Activated CD8-positive, alpha-beta T cell treated with anti-CD3 and anti-CD28 coated beads for 36 hours (primary cell): ENCODE data around the gene VMAC. TPM values are rescaled to one million over a fixed set of nuclear protein-coding genes. Genes with fewer than 3 reads are reported as not detected.

Source experiments
- ATAC-seq: fragments of 200-7000 bp; cut with Tn5 transposase; one replicate; pipeline ENCODE4 v1.10.0; 2021; ENCODE audit warnings: mild to moderate bottlenecking, moderate library complexity
- CTCF ChIA-PET: fragments of 350-600 bp; sonication (Branson Sonifier 250); formaldehyde crosslinking; loops from one replicate; lab custom pipeline; 2021; ENCODE audit warnings: antibody characterized with exemption; lab: Charles Lee
- POLR2A ChIA-PET: fragments of 350-600 bp; sonication (Branson Sonifier 250); formaldehyde crosslinking; loops from one replicate; lab custom pipeline; 2021; ENCODE audit warnings: antibody characterized with exemption; lab: Charles Lee
- DNase-seq: peaks from one replicate; pipeline ENCODE4 v3.0.0-alpha.2; 2020
- H3K27ac Mint-ChIP-seq: one replicate; pipeline ENCODE4 v1.8.0; 2021; ENCODE audit warnings: mild to moderate bottlenecking, mixed read lengths
- H3K27me3 Mint-ChIP-seq: one replicate; pipeline ENCODE4 v1.8.0; 2021; ENCODE audit warnings: mixed read lengths
- H3K36me3 Mint-ChIP-seq: one replicate; pipeline ENCODE4 v1.8.0; 2021; ENCODE audit warnings: low read depth, mixed read lengths
- H3K4me1 Mint-ChIP-seq: one replicate; pipeline ENCODE4 v1.8.0; 2021; ENCODE audit warnings: low read depth, mixed read lengths
- H3K4me3 Mint-ChIP-seq: one replicate; pipeline ENCODE4 v1.8.0; 2021; ENCODE audit warnings: mild to moderate bottlenecking, moderate library complexity, mixed read lengths
- H3K9me3 Mint-ChIP-seq: one replicate; pipeline ENCODE4 v1.8.0; 2021; ENCODE audit warnings: mixed read lengths
- intact Hi-C: fragments of 100-400 bp; cut with micrococcal nuclease; formaldehyde crosslinking; loops from one replicate; pipeline ENCODE4 v1.10.0; 2022
- total RNA-seq, 2 experiments: library from RNA; stranded (reverse); gene quantifications; one replicate each; pipeline ENCODE4 v1.2.3, GENCODE V29; 2021
- TF ChIP-seq, protein P1 (sequence below): fragments of 200-600 bp; IDR thresholded peaks from one replicate; pipeline ENCODE4 v1.8.0; 2022; ENCODE audit warnings: antibody characterized with exemption, mild to moderate bottlenecking

The VMAC gene
- total RNA-seq, 2 experiments from 2014 or later, result 1.2 to 2.5 TPM

DNA sequence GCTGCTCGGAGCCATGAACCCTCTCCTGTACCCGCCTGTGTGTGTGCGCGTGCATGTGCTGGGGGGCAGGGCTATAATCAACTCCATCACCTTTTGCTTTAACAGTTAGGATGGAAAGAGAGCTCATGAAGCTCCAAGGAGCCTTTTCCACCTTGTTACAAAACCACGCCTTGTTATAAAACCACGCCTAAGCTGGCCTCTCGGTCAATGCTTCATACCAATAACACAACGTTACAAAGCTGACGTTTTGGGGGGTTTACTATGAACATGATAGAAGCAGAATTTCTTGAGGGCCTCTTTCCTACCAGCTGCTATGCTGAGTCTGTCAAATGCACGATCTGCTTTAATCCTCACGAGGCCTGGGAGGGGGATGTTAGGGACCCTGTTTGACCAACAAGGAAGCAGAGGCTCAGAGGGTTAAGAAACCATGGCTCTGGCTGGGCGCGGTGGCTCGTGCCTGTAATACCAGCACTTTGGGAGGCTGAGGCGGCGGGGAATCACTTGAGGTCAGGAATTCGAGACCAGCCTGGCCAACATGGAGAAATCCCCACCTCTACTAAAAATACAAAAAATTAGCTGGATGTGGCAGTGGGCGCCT is 21.3 kb downstream of the VMAC start:
- POLR2A ChIA-PET, result no interaction called here
- DNase-seq (no peak), ATAC-seq (no peak)
- TF ChIP-seq, protein P1, sequence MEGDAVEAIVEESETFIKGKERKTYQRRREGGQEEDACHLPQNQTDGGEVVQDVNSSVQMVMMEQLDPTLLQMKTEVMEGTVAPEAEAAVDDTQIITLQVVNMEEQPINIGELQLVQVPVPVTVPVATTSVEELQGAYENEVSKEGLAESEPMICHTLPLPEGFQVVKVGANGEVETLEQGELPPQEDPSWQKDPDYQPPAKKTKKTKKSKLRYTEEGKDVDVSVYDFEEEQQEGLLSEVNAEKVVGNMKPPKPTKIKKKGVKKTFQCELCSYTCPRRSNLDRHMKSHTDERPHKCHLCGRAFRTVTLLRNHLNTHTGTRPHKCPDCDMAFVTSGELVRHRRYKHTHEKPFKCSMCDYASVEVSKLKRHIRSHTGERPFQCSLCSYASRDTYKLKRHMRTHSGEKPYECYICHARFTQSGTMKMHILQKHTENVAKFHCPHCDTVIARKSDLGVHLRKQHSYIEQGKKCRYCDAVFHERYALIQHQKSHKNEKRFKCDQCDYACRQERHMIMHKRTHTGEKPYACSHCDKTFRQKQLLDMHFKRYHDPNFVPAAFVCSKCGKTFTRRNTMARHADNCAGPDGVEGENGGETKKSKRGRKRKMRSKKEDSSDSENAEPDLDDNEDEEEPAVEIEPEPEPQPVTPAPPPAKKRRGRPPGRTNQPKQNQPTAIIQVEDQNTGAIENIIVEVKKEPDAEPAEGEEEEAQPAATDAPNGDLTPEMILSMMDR, result no peak
- Mint-ChIP-seq H3K27ac (no peak overlapping the region), H3K9me3 (no peaks in the 10 kb centered on the region), H3K4me3 (no peak overlapping the region), H3K36me3 (peaks cover 31% of the 10 kb centered on the region), H3K4me1 (no peaks in the 10 kb centered on the region), H3K27me3 (no peaks in the 10 kb centered on the region)
- intact Hi-C loops, result no loop called here
- CTCF ChIA-PET, result interaction anchor here (0.8 kb wide), 1 partner anchor 42 kb away, joined by 3 read pairs; no protein-coding TSS in a partner anchor

DNA sequence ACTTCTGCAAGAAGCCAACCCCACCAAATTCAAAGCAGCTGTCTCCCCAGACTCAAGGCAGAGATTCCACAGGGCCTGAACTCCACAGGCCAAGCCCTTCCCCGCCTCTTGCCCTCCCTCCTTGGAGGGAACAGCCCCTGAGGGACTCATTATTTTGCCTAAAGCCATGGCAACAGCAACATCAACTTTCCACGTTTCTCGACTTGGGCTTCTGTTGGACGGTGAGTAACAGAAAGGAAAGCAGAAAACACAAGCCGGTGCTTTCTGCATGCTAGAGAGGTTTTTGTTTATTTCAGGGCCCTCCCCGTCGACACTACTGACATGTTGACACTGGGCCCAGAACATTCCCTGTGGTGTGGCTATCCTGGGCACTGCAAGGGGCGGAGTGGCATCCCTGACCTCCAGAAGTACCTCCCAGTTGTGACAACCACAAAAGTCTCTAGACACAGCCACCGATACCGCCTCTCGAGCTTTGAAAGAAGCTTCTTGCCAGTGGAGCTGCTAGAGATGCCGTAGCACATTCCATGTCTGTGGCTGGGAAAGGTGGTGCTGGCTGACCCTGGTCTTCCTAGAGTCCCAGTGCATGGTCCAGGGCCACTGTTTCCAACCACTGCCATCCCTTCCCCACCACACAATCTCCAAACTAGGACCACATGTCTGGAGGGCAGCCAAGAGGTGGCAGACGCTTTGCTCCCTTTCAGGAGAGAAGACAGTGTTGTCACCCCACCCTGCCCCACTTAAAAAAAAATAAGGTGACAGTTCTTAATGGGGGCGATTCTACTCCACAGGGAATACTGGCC is 22.2 kb downstream of the VMAC start:
- no peaks in the 10 kb centered on the region for H3K27me3 Mint-ChIP-seq

DNA sequence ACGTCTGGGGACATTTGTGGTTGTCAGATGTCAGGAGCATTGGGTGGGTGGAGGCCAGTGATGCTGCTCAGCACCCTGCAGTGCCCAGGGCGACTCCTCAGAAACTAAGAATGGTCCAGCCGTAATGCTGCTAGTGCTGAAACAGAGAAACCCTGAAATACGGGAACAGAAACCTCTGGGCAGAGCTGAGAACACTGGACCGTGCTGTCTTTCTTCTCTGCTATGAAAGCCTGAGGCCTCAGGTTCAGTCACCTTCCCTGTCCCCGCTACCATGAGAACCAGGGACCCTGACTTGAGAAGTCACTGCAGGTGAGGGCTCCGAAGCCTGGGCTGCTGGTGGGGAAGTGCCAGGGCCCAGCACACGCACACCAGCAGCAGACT is 22.8 kb downstream of the VMAC start:
- TF ChIP-seq, protein P1, result no peak
- no peak for DNase-seq
- H3K9me3 Mint-ChIP-seq, result no peaks in the 10 kb centered on the region
- POLR2A ChIA-PET, result no interaction called here
- H3K27me3 Mint-ChIP-seq, result no peaks in the 10 kb centered on the region
- H3K27ac Mint-ChIP-seq, result no peak overlapping the region
- intact Hi-C loops, result no loop called here
- ATAC-seq, result no peak
- H3K4me1 Mint-ChIP-seq, result no peaks in the 10 kb centered on the region
- H3K4me3 Mint-ChIP-seq, result no peak overlapping the region
- CTCF ChIA-PET, result no interaction called here
- peaks cover 28% of the 10 kb centered on the region for H3K36me3 Mint-ChIP-seq

More for the DNA sequence above, 22.2 kb downstream of the VMAC start:
- H3K36me3 Mint-ChIP-seq, result peaks cover 31% of the 10 kb centered on the region
- H3K4me1 Mint-ChIP-seq, result no peaks in the 10 kb centered on the region
- CTCF ChIA-PET, result no interaction called here
- no peak for ATAC-seq
- H3K27ac Mint-ChIP-seq, result no peak overlapping the region
- no peak overlapping the region for H3K4me3 Mint-ChIP-seq
- DNase-seq, result no peak
- POLR2A ChIA-PET, result no interaction called here
- no peaks in the 10 kb centered on the region for H3K9me3 Mint-ChIP-seq
- TF ChIP-seq, protein P1, result no peak
- intact Hi-C loops, result no loop called here

DNA sequence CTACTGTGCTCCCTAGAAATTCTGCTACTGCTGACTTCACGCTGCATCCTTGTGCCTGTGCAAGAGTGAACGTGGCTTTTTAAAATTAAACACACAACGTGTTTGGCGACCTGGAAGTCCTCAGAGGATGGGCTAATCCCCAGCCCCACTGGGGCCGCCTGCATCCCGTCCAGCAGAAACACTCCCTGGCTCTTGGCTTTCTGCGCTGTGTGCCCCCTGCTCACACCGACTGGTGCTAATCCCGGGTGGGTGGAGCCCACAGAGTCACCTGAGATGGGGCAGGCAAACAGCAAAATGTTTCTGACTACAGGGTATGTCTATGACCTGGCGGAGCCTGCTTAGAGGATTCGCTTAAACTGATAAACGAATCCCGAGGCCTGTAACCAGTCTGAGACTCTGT is 24.5 kb downstream of the VMAC start:
- ChIA-PET CTCF (interaction anchor here (1.2 kb wide), 1 partner anchor 125 kb away, joined by 3 read pairs; the partner anchor contains the start of gene NRTN), POLR2A (no interaction called here)
- DNase-seq (no peak), ATAC-seq (no peak)
- Mint-ChIP-seq H3K4me1 (no peaks in the 10 kb centered on the region), H3K9me3 (no peaks in the 10 kb centered on the region), H3K4me3 (no peak overlapping the region), H3K27ac (no peak overlapping the region), H3K36me3 (peaks cover 22% of the 10 kb centered on the region), H3K27me3 (no peaks in the 10 kb centered on the region)
- intact Hi-C loops, result no loop called here
- TF ChIP-seq, protein P1, result no peak

DNA sequence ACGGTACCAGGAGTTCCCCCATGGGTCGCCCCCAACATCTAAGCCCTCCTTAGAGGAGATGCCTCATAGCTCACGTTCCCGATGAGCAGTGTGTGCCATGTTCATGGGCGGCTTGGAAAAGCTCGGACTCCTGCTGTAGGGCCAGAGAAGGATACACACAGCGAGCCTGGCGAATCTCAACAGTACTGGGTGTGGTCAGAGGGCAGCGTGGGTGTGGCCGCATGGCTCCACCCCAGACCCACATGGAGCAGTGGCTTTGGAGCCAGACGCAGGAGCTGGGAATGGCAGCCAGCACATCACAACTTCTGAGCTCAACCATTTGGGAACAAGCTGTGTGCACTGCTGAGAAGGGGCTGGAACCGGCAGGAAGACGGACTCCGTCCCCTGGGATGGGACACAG is 25.0 kb downstream of the VMAC start:
- Mint-ChIP-seq H3K4me1 (no peaks in the 10 kb centered on the region), H3K9me3 (no peaks in the 10 kb centered on the region), H3K36me3 (peaks cover 21% of the 10 kb centered on the region), H3K27ac (no peak overlapping the region), H3K27me3 (no peaks in the 10 kb centered on the region), H3K4me3 (no peak overlapping the region)
- no peak for ATAC-seq
- TF ChIP-seq, protein P1, result no peak
- POLR2A ChIA-PET, result no interaction called here
- DNase-seq, result no peak
- intact Hi-C loops, result no loop called here
- CTCF ChIA-PET, result no interaction called here
